Measurements from ENCODE around the gene MAN1B1.
"Not testable (repeated sequence)": the region's sequence is repeated elsewhere in the genome, so short reads cannot be mapped to it uniquely, and the experiment has no call there.

The MAN1B1 gene

DNA sequence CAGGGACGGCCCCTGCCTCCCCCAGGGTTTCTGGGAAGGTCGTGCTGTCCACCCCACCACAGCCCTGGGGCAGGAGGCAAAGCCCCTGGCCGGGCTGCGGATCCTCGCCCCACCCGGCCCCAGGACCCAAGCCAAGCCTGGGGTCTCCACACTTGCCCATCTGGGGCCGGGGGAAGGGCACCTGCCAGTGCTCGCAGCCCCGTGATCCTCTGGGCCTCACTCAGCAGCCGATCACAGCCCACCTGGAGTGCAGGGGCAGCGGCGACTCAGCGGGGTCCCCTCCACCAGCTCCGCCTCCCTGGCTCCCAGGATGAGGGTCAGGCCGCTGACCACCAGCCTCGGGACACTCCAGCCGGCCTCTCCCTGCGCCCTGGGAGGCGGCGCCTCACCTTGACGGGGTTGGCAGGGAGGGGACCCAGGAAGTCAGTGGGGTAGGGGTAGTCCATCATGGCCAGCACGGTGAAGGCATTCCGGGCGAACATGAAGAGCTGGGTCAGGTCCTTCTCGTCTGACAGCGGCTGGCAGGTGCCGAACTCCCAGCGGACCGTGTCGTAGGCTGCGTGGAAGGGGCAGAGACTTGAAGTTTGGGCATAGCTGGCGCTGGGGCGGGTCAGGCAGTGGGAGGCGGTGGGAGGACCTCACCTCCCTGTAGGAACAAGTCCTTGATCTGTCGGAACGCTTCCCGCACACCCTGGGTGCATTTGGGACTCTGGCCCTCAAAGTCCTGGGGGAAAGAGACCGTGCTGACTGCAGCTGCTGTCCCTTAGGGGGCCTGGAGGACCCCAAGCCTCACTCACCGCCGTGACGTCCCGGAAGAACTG lies 26.0 kb downstream of the MAN1B1 start:
- DNase-seq: no peak

DNA sequence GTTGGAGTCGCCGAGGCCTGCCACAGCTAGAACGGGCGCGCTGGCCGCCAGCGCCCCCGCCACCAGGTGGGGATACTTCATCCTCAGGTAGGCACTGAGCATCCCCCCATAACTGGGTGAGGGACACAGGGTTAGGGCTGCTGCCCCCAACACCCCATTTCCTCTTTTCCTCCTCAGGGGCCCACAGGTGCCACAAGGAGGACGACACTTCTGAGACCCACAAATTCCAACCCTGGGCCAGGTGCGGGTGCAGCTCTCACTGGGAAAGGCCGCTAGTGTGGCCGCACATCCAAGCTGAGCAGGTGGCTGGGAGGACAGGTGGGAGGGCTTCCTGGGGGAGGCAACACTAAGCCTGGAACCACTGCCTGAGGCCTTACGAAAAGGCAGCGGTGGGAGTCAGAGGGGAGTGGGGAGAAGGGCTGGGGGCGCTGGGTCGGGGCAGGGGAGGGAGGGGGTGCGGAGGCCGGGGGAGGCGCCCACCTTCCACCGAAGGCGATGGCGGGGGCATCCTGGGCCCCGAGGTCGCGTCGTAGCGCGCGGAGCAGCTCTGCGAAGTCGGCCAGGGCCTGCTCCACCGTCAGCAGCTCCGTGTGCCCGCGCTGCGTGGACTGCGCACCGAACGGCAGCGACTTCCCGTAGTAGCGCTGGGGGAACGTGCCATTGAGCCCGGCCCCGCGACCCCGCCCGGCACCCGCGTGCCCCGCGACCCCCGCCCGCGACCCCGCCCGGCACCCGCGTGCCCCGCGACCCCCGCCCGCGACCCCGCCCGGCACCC lies 26.8 kb downstream of the MAN1B1 start:
- DNase-seq: peak; percentile 48

DNA sequence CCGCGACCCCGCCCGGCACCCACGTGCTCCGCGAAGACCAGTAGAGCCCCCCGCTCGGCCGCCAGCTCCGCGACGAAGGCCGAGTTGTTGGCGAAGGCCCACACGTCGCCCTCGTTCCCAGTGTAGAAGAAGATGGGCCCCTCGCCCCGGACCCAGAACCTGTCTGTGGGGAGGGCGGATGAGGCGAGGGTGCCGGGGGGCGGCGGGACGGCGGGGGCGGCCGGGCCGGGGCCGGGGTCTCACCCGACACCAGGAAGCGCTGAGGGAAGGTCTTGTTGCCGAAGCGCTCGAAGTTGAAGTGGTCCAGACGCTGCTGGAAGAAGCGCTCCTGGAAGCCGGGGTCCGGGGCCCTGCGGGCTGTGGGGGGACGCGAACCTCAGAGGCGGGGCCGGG lies 27.4 kb downstream of the MAN1B1 start:
- DNase-seq: no peak

DNA sequence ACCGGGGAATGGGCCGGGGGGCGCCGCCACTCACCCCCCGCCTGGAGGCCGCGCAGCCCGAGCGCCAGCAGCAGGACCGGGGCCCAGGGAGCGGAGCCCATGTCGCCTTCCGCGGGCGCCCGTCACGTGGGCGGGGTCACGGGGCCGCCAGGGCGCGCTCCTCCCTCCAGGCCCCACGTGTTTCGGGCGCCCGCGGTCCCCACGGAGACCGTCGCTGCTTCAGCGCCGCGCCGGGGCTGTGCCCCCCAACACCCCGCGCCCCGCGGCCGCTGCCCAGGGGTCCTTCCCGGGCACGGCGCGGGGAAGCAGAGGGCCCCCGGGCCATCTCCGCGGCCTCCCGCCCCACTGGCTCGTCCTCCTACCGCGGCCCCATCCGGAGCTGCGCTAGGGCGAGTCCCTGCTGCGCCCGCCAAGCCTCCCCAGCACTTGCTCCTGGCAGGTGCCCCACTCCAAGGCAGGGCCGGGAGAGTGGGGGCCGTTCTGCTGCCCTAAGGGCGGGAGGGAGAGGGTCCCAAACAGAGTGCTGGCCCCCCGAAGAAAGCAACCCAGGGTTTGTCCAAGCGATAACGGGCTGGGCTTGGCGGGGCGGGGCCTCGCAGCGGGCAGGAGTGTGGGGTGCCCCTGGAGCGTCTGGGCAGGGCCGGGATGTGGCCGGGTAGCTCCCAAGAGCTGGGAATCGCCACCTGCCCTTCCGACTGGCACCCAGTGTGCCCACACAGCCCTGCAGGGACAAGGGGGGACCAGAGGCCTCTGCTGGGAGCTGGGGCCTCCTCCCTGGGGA lies 28.0 kb downstream of the MAN1B1 start, which contains the start of gene DPP7:
Gene DPP7 (minus strand): TSS at position 121 of the 781 bp plus-strand sequence. CDS start 20 bp downstream, at position 101.
- DNase-seq: peak; percentile 85

DNA sequence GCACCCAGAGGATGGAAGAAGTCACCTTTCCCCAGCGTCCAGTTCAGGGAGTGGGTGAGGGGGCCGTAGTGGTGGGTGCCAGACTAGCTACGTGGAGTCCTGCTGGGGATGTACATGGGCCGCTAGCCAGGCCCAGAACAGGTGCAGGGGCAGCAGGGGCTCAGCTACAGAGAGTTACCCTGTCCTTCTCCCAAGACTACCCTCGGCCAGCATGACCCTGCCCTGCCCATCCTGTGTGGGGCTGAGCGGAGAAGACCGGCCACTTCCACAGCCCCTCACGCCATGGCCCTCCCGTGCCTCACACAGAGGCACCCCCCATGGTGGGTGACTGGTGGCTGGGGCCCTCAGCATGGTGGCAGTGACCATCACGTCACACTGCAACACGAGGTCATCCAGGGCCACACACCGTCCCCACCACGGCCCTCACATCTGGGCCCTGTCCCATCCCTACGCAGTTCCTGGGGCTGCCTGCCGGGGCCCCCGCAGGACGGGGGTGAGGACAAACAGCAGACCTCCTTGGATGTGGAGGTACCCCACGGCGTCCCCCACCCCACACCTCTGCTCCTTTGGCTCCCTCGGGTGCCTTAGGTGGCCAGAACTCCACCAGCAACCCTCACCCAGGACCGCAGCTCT lies 28.7 kb downstream of the MAN1B1 start:
- no peak for DNase-seq

- no peak for DNase-seq
These were observed 29.3 kb downstream of the MAN1B1 start for GRCh38 chr9:137116027-137116507.

GRCh38 chr9:137116728-137117127 lies 29.9 kb downstream of the MAN1B1 start:
- DNase-seq: no peak

DNA sequence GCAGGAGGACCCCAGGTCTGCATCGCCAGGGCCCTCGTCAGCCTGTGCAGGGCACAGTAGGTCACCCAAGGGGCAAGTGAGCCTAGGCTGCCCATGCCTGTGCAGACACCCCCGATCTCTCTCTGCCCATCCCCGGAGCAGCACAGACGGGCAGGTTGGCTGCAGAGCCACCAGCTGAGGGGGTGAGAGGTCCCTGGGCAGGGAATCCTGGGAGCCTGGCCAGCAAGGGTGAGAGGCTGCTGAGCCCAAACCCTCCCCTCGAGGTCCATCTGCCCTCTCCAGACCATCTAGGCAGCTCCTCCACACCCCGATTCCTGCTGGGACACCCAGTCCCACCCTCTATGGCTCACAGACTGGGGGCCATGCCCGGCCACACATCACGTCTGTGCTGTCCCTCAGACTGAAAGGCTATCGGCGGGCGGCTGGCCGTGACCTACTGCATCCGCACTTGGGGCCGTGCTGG lies 30.5 kb downstream of the MAN1B1 start:
- DNase-seq: no peak

DNA sequence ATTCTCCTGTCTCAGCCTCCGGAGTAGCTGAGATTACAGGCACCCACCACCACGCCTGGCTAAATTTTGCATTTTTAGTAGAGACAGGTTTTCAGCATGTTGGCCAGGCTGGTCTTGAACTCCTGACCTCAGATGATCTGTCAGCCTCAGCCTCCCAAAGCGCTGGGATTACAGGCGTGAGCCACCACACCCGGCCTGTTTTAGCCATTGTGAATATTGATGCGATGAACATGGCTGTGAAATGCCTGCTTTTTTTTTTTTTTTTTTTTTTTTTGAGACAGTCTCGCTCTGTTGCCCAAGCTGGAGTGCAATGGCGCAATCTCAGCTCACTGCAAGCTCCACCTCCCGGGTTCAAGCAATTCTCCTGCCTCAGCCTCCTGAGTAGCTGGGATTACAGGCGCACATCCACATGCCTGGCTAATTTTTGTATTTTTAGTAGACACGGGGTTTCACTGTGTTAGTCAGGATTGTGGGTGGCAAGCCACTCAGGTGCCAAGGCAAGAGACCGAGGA lies 31.4 kb downstream of the MAN1B1 start:
- not testable (repeated sequence) for DNase-seq

DNA sequence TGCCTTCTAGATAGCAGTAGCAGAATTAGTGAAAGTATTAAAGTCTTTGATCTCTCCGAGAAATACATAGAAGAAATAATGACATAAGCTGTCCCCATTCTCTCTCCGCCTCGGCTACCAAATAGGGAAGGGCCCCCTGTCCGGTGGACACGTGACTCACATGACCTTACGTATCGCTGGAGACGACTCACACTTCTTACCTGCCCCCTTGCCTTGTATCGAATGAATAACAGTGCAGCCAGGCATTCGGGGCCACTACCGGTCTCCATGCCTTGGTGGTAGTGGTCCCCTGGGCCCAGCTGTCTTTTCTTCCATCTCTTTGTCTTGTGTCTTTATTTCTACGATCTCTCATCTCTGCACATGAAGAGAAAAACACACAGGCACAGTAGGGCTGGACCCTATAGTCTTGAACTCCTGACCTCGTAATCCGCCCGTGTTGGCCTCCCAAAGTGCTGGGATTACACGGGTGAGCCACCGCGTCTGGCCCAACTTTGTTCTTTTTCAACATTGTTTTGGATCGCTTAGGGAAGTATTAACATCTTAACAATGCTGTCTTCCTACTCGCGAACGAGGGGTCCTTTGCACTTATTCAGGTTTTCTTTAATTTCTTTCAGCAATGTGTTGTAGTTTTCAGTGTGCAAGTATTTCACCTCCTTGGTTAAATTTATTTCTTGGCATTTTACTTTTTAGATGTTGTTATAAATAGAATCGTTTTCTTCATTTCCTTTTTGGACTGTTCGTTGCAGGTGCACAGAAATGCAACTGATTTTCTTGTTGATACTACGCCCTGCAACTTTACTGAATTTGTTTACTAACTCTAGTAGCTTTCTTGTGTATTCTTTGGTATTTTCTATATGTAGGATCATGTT lies 35.4 kb downstream of the MAN1B1 start:
- DNase-seq: not testable (repeated sequence)

DNA sequence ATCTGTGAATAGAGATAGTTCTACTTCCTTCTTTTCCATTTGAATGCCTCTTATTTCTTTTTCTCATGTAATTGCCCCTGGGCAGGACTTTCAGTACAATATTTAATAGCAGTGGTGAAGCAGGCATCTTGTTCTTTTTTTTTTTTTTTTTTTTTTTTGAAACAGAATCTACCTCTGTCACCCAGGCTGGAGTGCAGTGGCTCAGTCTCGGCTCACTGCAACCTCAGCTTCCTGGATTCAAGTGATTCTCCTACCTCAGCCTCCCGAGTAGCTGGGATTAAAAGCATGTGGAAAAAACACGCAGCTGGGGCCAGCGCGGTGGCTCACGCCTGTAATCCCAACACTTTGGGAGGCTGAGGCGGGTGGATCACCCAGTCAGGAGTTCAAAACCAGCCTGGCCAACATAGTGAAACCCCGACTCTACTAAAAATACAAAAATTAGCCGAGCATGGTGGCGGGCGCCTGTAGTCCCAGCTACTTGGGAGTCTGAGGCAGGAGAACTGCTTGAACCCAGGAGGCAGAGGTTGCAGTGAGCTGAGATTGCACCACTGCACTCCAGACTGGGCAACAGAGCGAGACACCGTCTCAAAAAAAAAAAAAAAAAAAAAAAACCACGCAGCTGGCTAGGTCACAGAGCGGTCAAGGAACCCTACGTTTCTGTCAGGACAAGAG lies 36.1 kb downstream of the MAN1B1 start:
- DNase-seq: not testable (repeated sequence)

DNA sequence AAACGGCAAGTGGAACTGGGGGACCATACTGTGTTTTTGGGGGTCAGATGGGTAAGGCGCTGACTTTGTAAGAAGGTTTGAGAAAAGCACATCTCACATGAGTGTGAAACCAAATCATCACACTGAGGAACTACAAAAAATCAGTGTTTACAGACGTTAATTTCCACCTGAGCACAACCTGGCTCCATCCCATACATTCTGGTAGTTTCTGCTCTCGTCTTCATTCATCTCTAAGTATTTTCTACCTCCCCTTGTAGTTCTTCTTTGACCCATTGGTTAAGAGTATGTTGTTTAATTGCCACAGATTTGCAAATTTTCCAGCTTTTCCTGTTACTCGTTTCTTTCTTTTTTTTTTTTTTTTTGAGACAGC lies 36.7 kb downstream of the MAN1B1 start:
- DNase-seq: no peak

DNA sequence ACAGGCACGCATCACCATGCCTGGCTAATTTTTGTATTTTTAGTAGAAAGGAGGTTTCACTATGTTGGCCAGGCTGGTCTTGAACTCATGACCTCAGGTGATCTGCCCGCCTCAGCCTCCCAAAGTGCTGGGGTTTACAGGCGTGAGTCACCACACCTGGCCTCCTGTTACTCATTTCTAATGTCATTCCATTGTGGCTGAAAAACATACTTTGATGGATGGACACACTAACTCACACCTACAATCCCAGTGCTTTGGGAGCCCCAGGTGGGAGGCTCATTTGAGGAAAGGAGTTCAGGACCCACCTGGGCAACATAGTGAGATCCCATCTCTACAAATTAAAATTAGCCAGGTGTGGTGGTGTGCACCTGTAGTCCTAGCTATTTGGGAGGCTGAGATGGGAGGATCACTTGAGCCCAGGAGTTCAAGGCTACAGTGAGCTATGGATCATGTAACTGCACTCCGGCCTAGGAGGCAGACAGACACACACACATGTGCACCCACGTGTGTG lies 37.2 kb downstream of the MAN1B1 start:
- not testable (repeated sequence) for DNase-seq

DNA sequence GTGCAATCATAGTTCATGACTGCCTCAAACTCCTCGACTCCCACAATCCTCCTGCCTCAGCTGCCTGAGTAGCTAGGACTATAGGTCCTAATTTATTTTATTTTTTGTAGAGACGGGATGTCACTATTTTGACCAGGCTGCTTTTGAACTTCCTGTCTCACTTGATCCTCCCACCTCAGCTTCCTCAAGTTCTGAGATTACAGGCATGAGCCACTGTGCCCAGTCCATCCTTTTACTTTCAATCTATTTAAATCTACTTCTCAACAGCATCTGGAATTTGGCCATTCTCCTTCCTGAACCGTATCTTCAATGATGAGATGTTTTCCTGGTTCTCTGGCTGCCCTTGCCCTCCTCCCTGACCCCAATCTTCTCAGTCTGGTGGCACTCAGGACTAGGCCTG lies 40.0 kb downstream of the MAN1B1 start:
- no peak for DNase-seq

DNA sequence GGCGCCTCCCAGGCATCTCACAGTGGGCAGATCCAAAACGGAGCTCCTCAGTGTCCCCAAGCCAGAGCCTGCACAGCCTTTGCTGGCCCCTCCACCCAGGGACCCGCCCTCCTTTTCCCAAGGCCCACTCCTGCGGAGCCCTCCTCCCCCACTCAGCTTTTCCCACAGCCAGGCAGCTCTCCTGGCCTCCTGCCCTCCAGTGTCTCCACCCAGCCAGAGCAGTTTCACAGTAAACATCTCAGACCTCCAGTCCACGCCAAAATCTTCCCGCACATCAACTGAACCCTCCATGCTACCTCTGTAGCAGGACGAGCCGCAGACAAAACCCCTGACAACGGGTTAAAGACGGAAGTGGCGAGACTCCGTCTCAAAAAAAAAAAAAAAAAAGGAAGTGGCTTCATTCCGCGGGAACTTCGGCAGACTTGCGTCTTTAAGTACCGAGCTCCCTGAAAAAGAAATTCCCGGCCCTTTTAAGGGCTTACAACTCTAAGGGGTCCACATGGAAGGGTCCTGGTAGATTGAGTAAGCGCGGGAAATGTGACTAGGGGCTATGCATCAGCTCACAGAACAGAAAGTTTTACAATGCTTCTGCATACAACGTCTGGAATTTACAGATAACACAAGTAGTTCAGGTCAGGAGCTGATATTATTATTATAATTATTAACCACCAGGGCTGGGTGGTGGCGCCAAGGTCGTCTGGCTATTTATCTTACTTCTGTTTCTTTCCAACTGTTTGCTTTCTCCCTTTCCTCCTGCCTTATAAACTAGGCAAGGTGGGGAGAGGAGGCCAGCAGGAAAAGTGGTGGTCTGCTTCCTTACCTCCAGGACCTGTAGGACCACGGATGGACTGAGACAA lies 40.7 kb downstream of the MAN1B1 start:
- DNase-seq: no peak

- DNase-seq: no peak
These were observed 41.5 kb downstream of the MAN1B1 start for GRCh38 chr9:137128158-137128861.

- DNase-seq: no peak
These were observed 42.2 kb downstream of the MAN1B1 start for GRCh38 chr9:137128862-137129455.

DNA sequence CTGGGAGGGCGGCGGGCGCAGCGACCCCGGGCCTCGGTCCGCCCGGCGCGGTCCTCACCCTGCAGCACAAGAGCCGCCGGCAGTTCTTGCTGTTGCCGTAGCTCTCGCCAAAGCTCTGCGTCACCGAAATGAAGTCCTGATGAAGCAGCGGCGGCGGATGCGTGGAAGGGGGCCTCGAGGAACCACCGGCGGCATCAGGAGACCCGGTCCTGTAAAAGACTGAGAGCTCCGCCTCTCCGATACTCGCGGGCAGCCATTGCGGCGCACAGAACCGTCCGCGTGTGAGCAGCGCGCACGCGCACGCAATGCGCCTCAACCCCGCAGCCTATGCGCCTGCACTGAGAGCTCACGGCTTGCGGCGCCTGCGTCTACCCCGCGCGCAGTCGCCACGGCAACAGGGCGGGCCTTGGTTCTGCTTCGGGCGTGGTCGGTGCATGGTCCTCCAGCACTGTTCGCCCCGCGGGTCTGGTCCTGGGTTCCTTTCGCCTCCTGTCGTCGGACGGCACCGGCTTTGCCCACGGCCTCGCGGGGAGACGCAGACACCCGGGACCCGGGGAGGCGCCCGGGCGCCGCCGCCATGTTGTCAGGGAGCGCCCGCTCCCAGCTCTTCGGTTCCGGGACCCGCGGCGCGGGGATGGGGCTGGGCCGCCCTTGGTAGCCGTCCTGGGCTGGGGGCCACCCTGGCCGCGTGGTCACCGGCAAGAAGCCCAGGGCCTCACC lies 42.8 kb downstream of the MAN1B1 start:
- DNase-seq: peak; percentile 89
